AG08396 (cell line): ENCODE results near the gene ELOVL3.
A peak's percentile ranks its signal among the peaks of the same experiment; 100 is the strongest.
"Not testable (repeated sequence)": the region's sequence is repeated elsewhere in the genome, so short reads cannot be mapped to it uniquely, and the experiment has no call there.

Source experiments
- DNase-seq: peaks from one replicate; pipeline ENCODE4 v3.0.0; 2012; ENCODE audit warnings: low spot score, mixed read lengths

Gene ELOVL3

DNA sequence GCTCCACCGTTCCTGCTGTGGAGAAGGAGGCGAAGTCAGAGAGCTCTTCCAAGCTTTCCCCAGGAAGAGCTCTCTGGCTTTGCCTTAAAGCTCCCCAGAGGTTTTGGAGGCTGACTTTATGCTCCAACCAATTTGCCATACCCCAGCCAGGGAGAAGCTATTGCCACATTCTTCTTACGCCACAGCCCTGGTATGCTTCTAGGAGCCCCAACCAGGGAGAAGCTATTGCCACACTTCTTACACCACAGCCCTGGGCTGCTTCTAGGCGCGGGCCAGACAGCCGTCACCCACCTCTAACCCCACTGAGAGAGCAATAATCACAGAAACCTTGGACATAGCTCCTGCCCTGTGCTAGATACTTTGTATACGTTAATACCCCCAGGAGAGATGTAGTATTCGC lies 951 bp downstream of the ELOVL3 start:
- DNase-seq, result peak; percentile 57

DNA sequence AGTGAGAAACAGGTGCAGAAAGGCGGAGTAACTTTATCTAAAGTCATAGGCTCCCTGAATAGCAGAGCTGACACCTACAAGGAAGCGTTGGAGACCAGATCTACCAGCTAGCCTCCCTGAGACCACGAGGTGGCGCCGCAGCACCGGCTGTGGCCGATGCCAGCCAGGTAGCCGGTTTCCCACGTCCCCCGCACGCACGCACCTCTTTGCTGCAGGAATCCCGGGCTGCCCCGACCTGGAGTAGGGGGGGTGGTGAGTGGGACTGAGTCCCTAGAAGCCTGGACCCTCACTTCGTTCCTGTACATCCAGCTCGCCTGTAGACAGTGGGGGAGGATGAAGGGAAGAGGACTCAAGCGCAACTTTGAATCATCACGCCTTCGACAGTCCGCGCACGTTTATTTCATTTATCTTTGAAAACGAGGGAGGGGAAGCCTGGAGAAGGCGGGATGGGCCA lies 3.7 kb downstream of the ELOVL3 start:
- peak; percentile 84 for DNase-seq

GRCh38 chr10:102230264-102230860 lies 4.3 kb downstream of the ELOVL3 start:
- DNase-seq, result peak; percentile 63

DNA sequence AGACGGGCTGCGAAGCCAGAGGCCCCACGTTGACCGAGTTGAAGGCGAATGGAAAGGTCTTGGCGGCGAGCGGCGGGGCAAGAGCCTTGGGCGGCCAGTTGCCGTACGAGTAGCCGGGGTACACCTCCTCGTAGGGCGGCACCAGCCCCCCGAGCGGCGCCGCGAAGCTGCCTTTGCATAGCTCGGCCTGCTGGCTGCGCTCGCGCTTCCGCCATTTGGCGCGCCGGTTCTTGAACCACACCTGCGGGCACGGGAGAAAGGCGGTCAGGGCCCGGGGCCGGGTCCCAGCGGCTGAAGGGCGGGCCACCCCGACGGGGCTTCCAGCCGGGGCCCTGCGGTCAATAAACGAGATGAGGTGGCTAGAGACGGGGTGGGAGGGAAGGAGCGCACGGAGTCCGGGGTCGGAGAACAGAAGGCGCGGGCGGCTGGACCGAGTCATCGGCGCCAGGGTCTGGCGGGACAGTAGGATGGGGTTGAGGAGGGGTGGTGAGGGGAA lies 4.8 kb downstream of the ELOVL3 start:
- DNase-seq, result no peak

DNA sequence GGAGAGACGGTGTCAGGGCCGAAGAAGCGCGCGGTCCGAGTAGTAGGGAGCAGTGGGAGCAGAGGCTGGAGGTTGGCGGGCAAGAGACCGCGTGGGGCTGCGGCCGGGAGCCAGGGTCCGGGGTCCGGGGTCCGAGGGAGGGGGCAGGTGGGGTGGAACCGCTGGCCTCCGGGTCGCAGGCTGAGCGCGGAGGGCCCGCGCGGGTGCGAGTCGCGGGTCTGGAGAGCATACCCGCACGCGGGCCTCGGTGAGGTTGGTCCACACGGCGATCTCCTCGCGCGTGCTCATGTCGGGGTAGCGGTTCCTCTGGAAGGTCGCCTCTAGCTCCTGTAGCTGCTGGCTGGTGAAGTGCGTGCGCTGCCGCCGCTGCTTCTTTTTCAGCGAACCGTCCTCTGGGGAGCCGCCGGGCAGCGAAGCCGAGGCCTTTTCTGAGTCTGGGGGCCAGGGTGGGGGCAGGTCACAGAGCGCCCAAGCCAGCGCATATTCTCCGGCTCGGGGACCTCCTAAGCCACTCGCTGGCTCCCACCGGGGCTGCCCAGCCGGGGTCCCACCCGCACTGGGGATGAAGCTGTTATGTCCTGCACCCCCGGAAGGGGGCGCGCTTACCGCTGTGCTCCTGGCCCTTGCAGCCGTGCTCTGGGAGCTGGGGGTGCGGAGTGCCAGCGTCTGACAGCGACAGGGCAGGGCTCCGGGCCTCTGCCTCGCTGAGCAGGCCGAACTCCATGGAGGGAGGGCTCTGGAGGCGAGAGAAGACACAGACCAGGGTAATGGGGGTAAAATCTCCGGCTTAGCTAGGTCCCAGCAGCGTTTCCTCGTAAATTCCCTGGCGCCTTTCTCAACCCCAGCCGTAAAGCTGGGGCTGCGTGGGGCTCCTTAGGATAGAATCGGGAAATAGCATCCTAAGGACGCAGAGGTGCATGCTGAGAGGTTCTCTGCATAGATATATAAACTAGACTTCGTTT lies 5.5 kb downstream of the ELOVL3 start:
- DNase-seq, result peak; percentile 70

- no peak for DNase-seq
Measured at GRCh38 chr10:102233997-102234396, 7.9 kb downstream of the ELOVL3 start.

DNA sequence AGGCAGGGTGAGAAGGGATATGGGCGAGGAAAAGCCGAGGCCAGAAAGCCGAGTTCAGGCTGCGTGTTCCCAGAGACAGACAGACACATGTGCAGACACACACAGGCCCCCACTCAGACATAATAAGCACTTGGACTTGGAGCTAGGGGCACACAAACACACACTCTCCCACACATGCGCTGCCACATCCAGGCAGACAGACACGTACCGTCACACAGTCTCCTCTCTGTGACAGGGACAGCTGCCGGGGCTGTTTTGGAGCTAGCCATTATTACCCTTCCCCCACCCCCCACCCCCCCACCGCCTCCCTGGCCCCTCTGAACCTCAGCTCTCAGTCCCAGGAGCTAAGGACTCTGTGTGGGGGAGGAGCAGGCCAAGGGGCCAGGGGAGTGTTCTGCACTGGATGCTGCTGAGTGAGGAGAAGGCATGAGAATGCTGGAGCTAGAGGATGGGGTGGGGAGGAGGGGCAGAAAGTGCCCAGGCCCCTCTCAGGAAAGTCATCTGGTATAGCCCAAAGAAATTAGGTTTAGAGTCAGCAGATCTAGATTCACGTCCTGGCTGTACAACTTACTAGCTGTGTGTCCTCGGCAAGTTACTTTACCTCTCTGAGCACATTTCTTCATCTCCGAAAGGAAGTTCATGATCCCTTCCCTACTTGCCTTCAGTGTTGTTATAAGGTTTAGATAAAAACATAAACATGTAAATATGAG lies 8.9 kb downstream of the ELOVL3 start:
- DNase-seq, result no peak

GRCh38 chr10:102235598-102235920 lies 9.5 kb downstream of the ELOVL3 start:
- no peak for DNase-seq

GRCh38 chr10:102236006-102236405 lies 9.9 kb downstream of the ELOVL3 start:
- no peak for DNase-seq

- DNase-seq, result no peak
Measured at GRCh38 chr10:102237711-102238252, 11.7 kb downstream of the ELOVL3 start.

DNA sequence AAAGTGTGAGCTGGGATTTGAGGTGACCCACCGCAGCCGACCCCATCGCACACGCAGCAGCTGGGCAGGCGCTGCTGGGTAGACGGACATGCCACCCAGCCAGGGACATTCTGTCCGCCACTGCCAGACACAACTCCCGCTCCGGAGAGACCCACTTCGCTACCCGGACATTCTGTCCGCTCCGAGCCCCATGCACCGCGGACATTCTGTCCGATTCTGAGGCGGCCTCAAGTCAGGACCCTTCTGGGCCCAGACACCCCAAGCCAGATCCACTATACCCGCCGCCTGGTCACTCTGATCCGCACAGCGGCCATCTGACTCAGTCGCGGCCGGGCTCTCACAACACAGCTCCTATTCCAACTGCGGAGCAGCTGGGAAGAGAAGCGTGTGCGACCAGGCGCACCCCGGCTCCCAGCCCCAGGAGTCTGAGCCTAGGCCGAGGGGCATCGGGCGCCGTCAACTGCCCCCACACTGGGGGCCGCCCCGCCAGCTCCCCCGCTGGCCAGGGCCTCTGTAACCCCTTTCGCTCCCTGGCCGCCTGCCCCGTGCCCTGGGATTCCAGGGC lies 14.4 kb downstream of the ELOVL3 start:
- DNase-seq, result no peak

DNA sequence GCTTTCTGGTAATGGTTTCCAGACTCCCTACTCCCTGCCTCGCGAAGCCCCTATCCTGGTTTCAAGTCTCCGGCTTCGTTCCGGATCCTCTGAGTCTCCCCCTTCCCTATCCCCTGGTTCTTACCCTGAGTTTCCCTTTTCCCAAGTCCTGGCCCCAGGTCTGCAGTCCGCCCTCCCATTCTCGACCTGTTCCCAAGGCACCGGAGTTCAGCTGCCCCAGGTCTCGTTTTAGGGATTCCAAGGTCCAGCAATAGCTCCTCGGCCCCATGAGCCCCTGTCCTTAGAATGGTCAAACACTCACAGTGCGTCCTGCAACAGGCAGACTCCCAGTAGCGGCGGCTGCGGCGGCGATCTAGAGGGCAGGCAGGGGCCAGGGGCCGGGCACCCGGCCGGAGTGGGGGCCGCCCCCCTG lies 14.9 kb downstream of the ELOVL3 start:
- no peak for DNase-seq

- DNase-seq, result peak; percentile 98
Measured at GRCh38 chr10:102241444-102242117, 15.5 kb downstream of the ELOVL3 start, which contains the start of gene PITX3. TSS of gene PITX3 (minus strand) at chr10:102241512. CDS start at chr10:102232080, 9,432 bp downstream.

- DNase-seq, result no peak
Measured at GRCh38 chr10:102242118-102242485, 16.0 kb downstream of the ELOVL3 start.

DNA sequence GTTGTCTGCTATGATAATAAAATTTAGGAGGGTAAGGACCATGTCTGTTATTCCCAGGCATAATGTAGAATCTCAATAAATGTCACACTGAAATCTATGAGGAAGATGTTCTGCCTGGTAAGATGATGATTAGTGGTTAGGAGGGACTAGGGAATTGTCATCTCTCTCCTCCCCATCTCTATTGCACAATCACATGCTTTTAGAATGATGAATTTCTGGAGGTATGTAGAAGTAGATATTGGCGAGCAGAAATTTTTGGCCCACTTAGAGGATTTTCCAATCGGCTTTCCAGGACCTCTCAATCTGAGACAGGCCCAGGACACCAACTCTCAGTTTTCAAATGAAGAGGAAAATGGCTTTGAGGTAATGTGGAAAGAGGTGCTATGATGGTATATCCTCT lies 17.2 kb downstream of the ELOVL3 start:
- peak; percentile 65 for DNase-seq

DNA sequence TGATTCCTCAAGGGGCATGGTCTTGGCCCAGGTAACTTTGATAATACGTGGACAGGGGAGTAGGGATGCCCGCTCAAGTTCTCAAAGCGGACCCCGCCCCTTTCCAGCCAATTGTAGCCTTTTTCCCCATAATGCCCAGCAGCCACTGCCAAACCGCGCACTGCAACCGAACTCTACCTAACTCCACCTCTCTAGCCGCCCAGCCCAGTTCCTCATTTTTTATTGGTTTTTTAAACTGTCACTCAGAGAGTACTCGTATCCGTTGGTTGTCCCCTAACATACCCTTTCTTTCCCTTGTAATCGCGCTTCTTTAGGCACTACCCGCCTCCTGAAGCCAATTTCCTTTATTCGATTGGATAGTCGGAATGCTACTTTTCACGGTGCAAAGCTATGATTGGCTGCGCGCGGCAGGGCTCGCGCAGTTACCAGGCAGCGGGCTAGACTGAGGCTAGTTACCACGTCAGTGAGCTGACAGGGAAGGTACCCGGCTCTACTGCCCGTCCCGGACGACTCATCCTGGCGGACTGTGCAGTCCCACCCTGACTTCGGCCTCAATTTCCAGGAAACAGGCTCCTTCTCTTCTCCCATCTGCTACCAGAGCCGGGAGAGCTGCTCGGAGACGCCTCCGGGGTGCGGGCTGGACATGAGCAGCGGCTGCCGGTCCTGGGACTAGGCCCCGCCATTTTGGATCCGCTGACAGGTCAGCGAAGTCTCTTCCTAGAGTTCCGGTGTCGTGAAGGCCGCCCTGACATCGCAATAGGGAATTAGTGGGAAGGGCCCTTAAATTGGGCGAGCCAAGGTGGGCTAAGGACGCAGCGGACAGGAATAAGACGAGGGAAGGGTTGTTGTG lies 19.2 kb downstream of the ELOVL3 start, which contains the start of gene GBF1:
Gene GBF1 (plus strand): TSS at position 451 of the 850 bp plus-strand sequence. CDS start 13,407 bp downstream, outside the sequence.
- peak; percentile 96 for DNase-seq

DNA sequence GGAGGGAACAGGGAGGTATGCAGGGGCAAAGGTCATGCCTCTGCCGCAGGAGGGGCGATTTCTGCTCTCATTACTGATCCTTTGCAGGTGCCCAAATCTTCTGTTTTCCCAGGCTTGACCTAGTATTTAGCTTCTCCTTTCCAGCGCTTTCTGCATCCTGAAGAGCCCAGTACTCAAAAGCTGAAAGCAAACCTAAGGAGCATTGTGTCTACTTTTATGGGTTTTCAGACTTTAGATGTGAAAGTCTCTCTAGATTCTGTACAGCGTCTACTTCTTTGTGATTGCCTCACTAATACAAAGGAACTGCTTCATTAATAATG lies 19.8 kb downstream of the ELOVL3 start:
- DNase-seq, result no peak

DNA sequence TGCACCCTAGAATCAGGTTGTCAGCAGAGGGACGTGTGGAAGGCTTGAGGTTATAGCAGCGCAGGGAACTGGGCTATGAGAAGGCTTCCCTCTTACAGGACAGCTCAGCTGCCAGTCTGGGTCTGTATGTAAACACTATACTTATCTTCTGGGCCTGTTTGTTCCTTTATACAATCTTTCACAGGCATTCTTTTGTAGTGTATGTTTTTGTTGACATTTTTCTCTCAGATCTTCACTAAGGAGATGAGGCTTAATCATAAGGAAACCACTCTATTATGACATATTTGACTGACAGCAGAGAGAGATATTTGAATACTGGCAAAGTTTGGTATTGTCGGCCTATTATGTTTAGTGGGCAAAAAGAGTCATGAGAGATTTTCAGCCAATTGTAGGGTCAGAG lies 20.2 kb downstream of the ELOVL3 start:
- DNase-seq, result no peak

GRCh38 chr10:102247734-102248133 lies 21.6 kb downstream of the ELOVL3 start:
- DNase-seq, result no peak

GRCh38 chr10:102252508-102252907 lies 26.4 kb downstream of the ELOVL3 start:
- not testable (repeated sequence) for DNase-seq
